ENCODE measurements around the gene MPPED2.

The MPPED2 gene

DNA sequence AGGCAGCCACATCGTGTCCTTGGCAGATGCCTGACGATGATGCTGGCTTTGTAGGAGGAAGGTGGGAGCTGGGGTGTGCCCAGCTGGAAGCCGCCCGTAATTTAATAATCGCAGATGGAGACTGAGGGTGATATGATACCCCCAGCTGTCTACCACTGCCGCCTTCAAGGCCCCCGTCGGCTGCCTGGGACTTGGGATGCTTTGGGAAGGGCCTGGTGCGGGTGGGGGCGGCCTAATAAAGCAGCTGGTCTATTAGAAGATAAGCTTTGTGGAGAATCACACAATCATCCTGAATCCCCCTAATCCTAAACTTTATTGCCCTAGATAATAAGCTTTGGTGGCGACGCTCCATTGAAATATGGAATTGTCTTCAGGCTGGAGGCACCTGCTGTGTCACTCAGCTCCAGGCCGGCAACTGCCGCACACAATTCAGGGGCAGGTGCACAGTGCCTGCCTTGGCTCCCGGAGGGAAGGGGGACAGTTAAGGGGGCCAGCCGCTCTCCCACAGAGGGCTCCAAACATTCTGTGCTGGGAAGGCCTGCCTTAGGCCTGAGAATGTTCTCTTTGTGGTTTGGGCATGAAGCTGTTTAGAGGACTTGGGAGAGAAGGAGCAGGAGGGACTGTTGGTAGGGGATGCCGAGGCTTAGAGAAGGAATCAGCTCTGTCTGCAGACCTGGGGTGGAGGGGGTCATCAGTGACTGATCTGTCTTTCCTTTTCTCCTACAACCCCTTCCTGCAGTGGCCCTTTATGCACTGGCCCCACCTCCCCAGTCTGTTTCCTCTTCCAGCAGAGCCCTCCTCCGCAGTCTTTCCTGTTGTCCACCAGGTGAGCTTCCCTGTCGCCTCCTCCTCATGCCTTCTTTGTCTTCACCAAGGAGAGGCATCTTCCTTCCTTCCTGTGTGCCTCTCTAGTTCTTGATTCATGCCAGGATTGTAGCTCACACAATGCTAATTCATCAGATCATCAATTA is 198.0 kb downstream of the MPPED2 start:
- DNase-seq, result no peak

DNA sequence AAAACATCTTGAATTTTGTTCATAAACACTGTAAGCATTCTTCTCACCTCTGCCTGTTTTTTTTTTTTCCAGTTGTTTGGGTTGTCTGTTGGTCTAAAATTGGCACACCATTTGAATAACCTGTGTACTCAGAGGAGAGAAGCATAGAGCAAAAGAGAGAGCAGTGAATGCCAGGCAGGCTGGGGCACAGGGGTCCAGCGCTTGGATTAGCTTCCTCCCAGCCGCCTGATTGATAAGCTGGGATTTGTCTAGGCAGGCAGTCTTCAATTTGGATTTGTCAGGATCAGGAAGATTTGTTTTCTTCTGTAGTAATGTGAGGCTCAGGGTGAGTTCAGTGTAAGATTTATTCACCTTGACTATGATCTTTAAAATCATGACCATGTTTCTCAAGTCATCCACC is 204.3 kb downstream of the MPPED2 start:
- H3K27ac ChIP-seq (ENCODE audit: insufficient read depth in 1 of 2, low read depth in 1 of 2, low read length in 2 of 2, poor library complexity in 1 of 2, severe bottlenecking in 2 of 2), result no peak overlapping the region
- no peaks in the 10 kb centered on the region for H3K36me3 ChIP-seq (ENCODE audit: control insufficient read depth in 4 of 4, insufficient read depth in 4 of 4, low read length in 3 of 4)
- ChIA-PET CTCF (interaction anchor here (0.9 to 1.2 kb wide), 2 partner anchors 26 to 41 kb away, joined by 3 read pairs; no protein-coding TSS in a partner anchor), POLR2A (no interaction called here)
- no CpG with 5 or more reads among the region's 2 CpGs for WGBS (ENCODE audit: insufficient coverage)
- no peak for DNase-seq
- no peaks in the 10 kb centered on the region for H3K4me1 ChIP-seq (ENCODE audit: control extremely low read depth in 1 of 4, control insufficient read depth in 4 of 4, insufficient read depth in 4 of 4, low read length in 3 of 4)
- no peaks in the 10 kb centered on the region for H3K27me3 ChIP-seq (replicated peaks in 2 of 5; ENCODE audit: control insufficient read depth in 4 of 5, insufficient read depth in 5 of 5, low read length in 4 of 5)
- H3K4me3 ChIP-seq (ENCODE audit: control insufficient read depth in 1 of 7, extremely low read depth in 1 of 7, insufficient read depth in 4 of 7, low read depth in 2 of 7, low read length in 6 of 7), result no peak overlapping the region
- no peaks in the 10 kb centered on the region for H3K9me3 ChIP-seq (ENCODE audit: control extremely low read depth in 1 of 5, control insufficient read depth in 4 of 5, insufficient read depth in 2 of 5, low read depth in 1 of 5, low read length in 4 of 5)

More for the DNA sequence above, 198.0 kb downstream of the MPPED2 start:
- Histone ChIP-seq H3K9me3 (ENCODE audit: control extremely low read depth in 1 of 5, control insufficient read depth in 4 of 5, insufficient read depth in 2 of 5, low read depth in 1 of 5, low read length in 4 of 5) (no peaks in the 10 kb centered on the region), H3K36me3 (ENCODE audit: control insufficient read depth in 4 of 4, insufficient read depth in 4 of 4, low read length in 3 of 4) (no peaks in the 10 kb centered on the region), H3K4me1 (ENCODE audit: control extremely low read depth in 1 of 4, control insufficient read depth in 4 of 4, insufficient read depth in 4 of 4, low read length in 3 of 4) (peaks cover 0 to 3% (median 0%) of the 10 kb centered on the region in 4 experiments), H3K4me3 (ENCODE audit: control insufficient read depth in 1 of 7, extremely low read depth in 1 of 7, insufficient read depth in 4 of 7, low read depth in 2 of 7, low read length in 6 of 7) (no peak overlapping the region), H3K27me3 (replicated peaks in 2 of 5; ENCODE audit: control insufficient read depth in 4 of 5, insufficient read depth in 5 of 5, low read length in 4 of 5) (no peaks in the 10 kb centered on the region), H3K27ac (ENCODE audit: insufficient read depth in 1 of 2, low read depth in 1 of 2, low read length in 2 of 2, poor library complexity in 1 of 2, severe bottlenecking in 2 of 2) (no peak overlapping the region)
- ChIA-PET POLR2A (no interaction called here), CTCF (interaction anchor here (0.7 kb wide), 1 partner anchor 25 kb away, joined by 3 read pairs; no protein-coding TSS in a partner anchor)
- WGBS (ENCODE audit: insufficient coverage), result 94% methylated on average over 18 of the region's 19 CpGs

- no peaks in the 10 kb centered on the region for H3K36me3 ChIP-seq (ENCODE audit: control insufficient read depth in 4 of 4, insufficient read depth in 4 of 4, low read length in 3 of 4)
- ChIA-PET POLR2A (no interaction called here), CTCF (no interaction called here)
- no peaks in the 10 kb centered on the region for H3K4me1 ChIP-seq (ENCODE audit: control extremely low read depth in 1 of 4, control insufficient read depth in 4 of 4, insufficient read depth in 4 of 4, low read length in 3 of 4)
- no peak for DNase-seq
- H3K27me3 ChIP-seq (replicated peaks in 2 of 5; ENCODE audit: control insufficient read depth in 4 of 5, insufficient read depth in 5 of 5, low read length in 4 of 5), result no peaks in the 10 kb centered on the region
- no peak overlapping the region for H3K27ac ChIP-seq (ENCODE audit: insufficient read depth in 1 of 2, low read depth in 1 of 2, low read length in 2 of 2, poor library complexity in 1 of 2, severe bottlenecking in 2 of 2)
- no peaks in the 10 kb centered on the region for H3K9me3 ChIP-seq (ENCODE audit: control extremely low read depth in 1 of 5, control insufficient read depth in 4 of 5, insufficient read depth in 2 of 5, low read depth in 1 of 5, low read length in 4 of 5)
- H3K4me3 ChIP-seq (ENCODE audit: control insufficient read depth in 1 of 7, extremely low read depth in 1 of 7, insufficient read depth in 4 of 7, low read depth in 2 of 7, low read length in 6 of 7), result no peak overlapping the region
These were observed 205.3 kb downstream of the MPPED2 start for GRCh38 chr11:30380846-30381245.

DNA sequence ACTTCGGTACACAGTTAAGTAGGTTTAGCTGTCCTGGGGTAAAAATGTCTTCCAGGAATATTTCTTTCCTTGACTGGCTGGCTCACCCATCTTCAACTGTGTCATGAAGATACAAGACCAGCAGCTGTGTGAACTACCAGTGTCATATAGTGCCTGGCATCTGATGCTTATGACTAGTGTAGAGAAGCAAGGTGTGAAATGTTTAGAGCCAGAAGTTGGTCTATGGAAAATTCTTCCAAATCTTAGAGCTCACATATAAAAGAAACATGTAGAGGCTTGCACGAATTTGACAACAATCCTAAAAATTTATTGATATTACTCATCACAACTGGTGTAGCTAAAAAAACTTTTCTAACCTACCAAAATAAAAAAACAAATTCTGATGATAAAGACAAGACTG is 208.8 kb downstream of the MPPED2 start:
- Histone ChIP-seq H3K27me3 (replicated peaks in 2 of 5; ENCODE audit: control insufficient read depth in 4 of 5, insufficient read depth in 5 of 5, low read length in 4 of 5) (no peaks in the 10 kb centered on the region), H3K9me3 (ENCODE audit: control extremely low read depth in 1 of 5, control insufficient read depth in 4 of 5, insufficient read depth in 2 of 5, low read depth in 1 of 5, low read length in 4 of 5) (no peaks in the 10 kb centered on the region), H3K4me3 (ENCODE audit: control insufficient read depth in 1 of 7, extremely low read depth in 1 of 7, insufficient read depth in 4 of 7, low read depth in 2 of 7, low read length in 6 of 7) (no peak overlapping the region), H3K36me3 (ENCODE audit: control insufficient read depth in 4 of 4, insufficient read depth in 4 of 4, low read length in 3 of 4) (no peaks in the 10 kb centered on the region), H3K27ac (ENCODE audit: insufficient read depth in 1 of 2, low read depth in 1 of 2, low read length in 2 of 2, poor library complexity in 1 of 2, severe bottlenecking in 2 of 2) (no peak overlapping the region), H3K4me1 (ENCODE audit: control extremely low read depth in 1 of 4, control insufficient read depth in 4 of 4, insufficient read depth in 4 of 4, low read length in 3 of 4) (no peaks in the 10 kb centered on the region)
- DNase-seq, result no peak
- ChIA-PET POLR2A (no interaction called here), CTCF (interaction anchor here (0.8 kb wide), 1 partner anchor 12 kb away, joined by 3 read pairs; no protein-coding TSS in a partner anchor)
- WGBS (ENCODE audit: insufficient coverage), result 100% methylated on average over 1 of the region's 2 CpGs

- no peaks in the 10 kb centered on the region for H3K4me1 ChIP-seq (ENCODE audit: control extremely low read depth in 1 of 4, control insufficient read depth in 4 of 4, insufficient read depth in 4 of 4, low read length in 3 of 4)
- no peaks in the 10 kb centered on the region for H3K9me3 ChIP-seq (ENCODE audit: control extremely low read depth in 1 of 5, control insufficient read depth in 4 of 5, insufficient read depth in 2 of 5, low read depth in 1 of 5, low read length in 4 of 5)
- H3K4me3 ChIP-seq (ENCODE audit: control insufficient read depth in 1 of 7, extremely low read depth in 1 of 7, insufficient read depth in 4 of 7, low read depth in 2 of 7, low read length in 6 of 7), result no peak overlapping the region
- no peaks in the 10 kb centered on the region for H3K27me3 ChIP-seq (replicated peaks in 2 of 5; ENCODE audit: control insufficient read depth in 4 of 5, insufficient read depth in 5 of 5, low read length in 4 of 5)
- CTCF ChIA-PET, result no interaction called here
- DNase-seq, result no peak
- WGBS (ENCODE audit: insufficient coverage), result no CpG with 5 or more reads among the region's 1 CpG
- POLR2A ChIA-PET, result no interaction called here
- no peaks in the 10 kb centered on the region for H3K36me3 ChIP-seq (ENCODE audit: control insufficient read depth in 4 of 4, insufficient read depth in 4 of 4, low read length in 3 of 4)
- no peak overlapping the region for H3K27ac ChIP-seq (ENCODE audit: insufficient read depth in 1 of 2, low read depth in 1 of 2, low read length in 2 of 2, poor library complexity in 1 of 2, severe bottlenecking in 2 of 2)
These were observed 216.0 kb downstream of the MPPED2 start for GRCh38 chr11:30370164-30370563.

GRCh38 chr11:30368394-30368793 is 217.8 kb downstream of the MPPED2 start:
- no peak overlapping the region for H3K4me3 ChIP-seq (ENCODE audit: control insufficient read depth in 1 of 7, extremely low read depth in 1 of 7, insufficient read depth in 4 of 7, low read depth in 2 of 7, low read length in 6 of 7)
- POLR2A ChIA-PET, result no interaction called here
- CTCF ChIA-PET, result no interaction called here
- 100% methylated on average over 2 of the region's 4 CpGs for WGBS (ENCODE audit: insufficient coverage)
- no peaks in the 10 kb centered on the region for H3K4me1 ChIP-seq (ENCODE audit: control extremely low read depth in 1 of 4, control insufficient read depth in 4 of 4, insufficient read depth in 4 of 4, low read length in 3 of 4)
- H3K27ac ChIP-seq (ENCODE audit: insufficient read depth in 1 of 2, low read depth in 1 of 2, low read length in 2 of 2, poor library complexity in 1 of 2, severe bottlenecking in 2 of 2), result no peak overlapping the region
- no peaks in the 10 kb centered on the region for H3K9me3 ChIP-seq (ENCODE audit: control extremely low read depth in 1 of 5, control insufficient read depth in 4 of 5, insufficient read depth in 2 of 5, low read depth in 1 of 5, low read length in 4 of 5)
- H3K27me3 ChIP-seq (replicated peaks in 2 of 5; ENCODE audit: control insufficient read depth in 4 of 5, insufficient read depth in 5 of 5, low read length in 4 of 5), result no peaks in the 10 kb centered on the region
- H3K36me3 ChIP-seq (ENCODE audit: control insufficient read depth in 4 of 4, insufficient read depth in 4 of 4, low read length in 3 of 4), result no peaks in the 10 kb centered on the region
- DNase-seq, result no peak

DNA sequence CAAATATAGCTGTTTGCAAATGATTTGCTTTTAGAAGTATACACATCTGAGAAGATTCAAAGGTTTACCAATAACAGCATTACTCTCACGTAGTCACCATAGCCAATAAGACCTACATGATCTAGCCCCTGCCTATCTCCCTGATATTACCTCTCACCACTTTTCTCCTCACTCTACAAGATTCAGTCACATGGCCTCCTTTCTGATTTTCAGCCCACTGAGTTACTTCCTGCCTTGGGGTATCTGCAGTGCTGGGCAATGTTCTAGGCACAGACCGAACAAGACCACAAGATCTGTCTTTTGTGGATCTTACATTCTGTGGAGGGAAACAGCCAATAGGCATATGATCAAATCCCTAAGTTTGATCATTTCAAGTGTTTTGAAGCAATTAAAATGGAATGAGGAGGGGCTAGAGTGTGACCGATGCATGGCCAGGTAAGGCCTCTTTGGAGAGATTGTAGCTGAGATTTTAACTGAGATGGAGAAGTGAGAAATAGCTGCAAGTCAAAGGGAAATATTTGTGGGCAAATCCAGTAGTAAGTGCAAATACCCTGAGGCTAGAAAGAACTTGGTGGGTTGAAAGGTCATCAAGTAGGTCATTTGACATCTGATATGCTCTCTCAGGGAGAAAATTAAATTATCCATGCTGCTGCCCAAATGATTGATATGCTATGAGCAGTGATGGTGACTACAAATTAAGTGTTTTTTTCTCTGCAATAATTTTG is 220.2 kb downstream of the MPPED2 start:
- Histone ChIP-seq H3K4me1 (ENCODE audit: control extremely low read depth in 1 of 4, control insufficient read depth in 4 of 4, insufficient read depth in 4 of 4, low read length in 3 of 4) (no peaks in the 10 kb centered on the region), H3K4me3 (ENCODE audit: control insufficient read depth in 1 of 7, extremely low read depth in 1 of 7, insufficient read depth in 4 of 7, low read depth in 2 of 7, low read length in 6 of 7) (no peak overlapping the region), H3K36me3 (ENCODE audit: control insufficient read depth in 4 of 4, insufficient read depth in 4 of 4, low read length in 3 of 4) (no peaks in the 10 kb centered on the region), H3K9me3 (ENCODE audit: control extremely low read depth in 1 of 5, control insufficient read depth in 4 of 5, insufficient read depth in 2 of 5, low read depth in 1 of 5, low read length in 4 of 5) (no peaks in the 10 kb centered on the region), H3K27ac (ENCODE audit: insufficient read depth in 1 of 2, low read depth in 1 of 2, low read length in 2 of 2, poor library complexity in 1 of 2, severe bottlenecking in 2 of 2) (no peak overlapping the region), H3K27me3 (replicated peaks in 2 of 5; ENCODE audit: control insufficient read depth in 4 of 5, insufficient read depth in 5 of 5, low read length in 4 of 5) (no peaks in the 10 kb centered on the region)
- DNase-seq, result no peak
- WGBS (ENCODE audit: insufficient coverage), result 100% methylated on average over 3 of the region's 3 CpGs
- CTCF ChIA-PET, result interaction anchor here (1.0 kb wide), 1 partner anchor 12 kb away, joined by 3 read pairs; no protein-coding TSS in a partner anchor
- POLR2A ChIA-PET, result no interaction called here
